Colonic mucosa (tissue), 4 donors: ENCODE data around the gene DAPP1. TPM values are rescaled to one million over a fixed set of nuclear protein-coding genes. Genes with fewer than 3 reads are reported as not detected.

Experiments used
- DNase-seq: peaks from one replicate; pipeline ENCODE4 v3.0.0-alpha.2; 2020
- H3K27ac ChIP-seq: fragments of 200-600 bp; one replicate; pipeline ENCODE4 v1.8.0; 2021
- H3K27me3 ChIP-seq: fragments of 200-600 bp; one replicate; pipeline ENCODE4 v1.8.0; 2021
- H3K36me3 ChIP-seq: fragments of 200-600 bp; one replicate; pipeline ENCODE4 v1.8.0; 2021
- H3K4me1 ChIP-seq: fragments of 200-600 bp; one replicate; pipeline ENCODE4 v1.8.0; 2021; ENCODE audit warnings: mild to moderate bottlenecking
- H3K4me3 ChIP-seq: fragments of 200-600 bp; one replicate; pipeline ENCODE4 v1.8.0; 2021
- H3K9ac ChIP-seq, 2 donors: one replicate each; pipeline ENCODE4 v1.7.0; 2013; ENCODE audit warnings: control low read depth in 2 of 2, low read depth in 2 of 2, low read length in 2 of 2
- H3K9me3 ChIP-seq: fragments of 200-600 bp; one replicate; pipeline ENCODE4 v1.8.0; 2021
- intact Hi-C: fragments of 100-400 bp; cut with DNase I; formaldehyde crosslinking; loops from one replicate; pipeline ENCODE4 v1.14.1; 2022
- total RNA-seq, 2 donors: library from RNA; stranded (reverse); fragmentation: NEBNext Ultra II Directional in 1 of 2; extraction: Animal tissue kit (Norgen Biotek cat#: 25700) in 1 of 2; gene quantifications; one replicate each; pipeline ENCODE4 v1.2.1, GENCODE V29; 2021
- TF ChIP-seq, protein P1 (sequence below): fragments of 200-600 bp; IDR thresholded peaks from one replicate; pipeline ENCODE4 v1.8.0; 2022; ENCODE audit warnings: antibody characterized with exemption, mild to moderate bottlenecking
- donor health status: healthy.
- donor health status: DM: no; HTN: no; CAD: no.
- donor health status: DM: no; HTN: no; CAD: no.

DAPP1 gene
- total RNA-seq, 2 donors from 2014 or later: 3.6 to 5.0 TPM

DNA sequence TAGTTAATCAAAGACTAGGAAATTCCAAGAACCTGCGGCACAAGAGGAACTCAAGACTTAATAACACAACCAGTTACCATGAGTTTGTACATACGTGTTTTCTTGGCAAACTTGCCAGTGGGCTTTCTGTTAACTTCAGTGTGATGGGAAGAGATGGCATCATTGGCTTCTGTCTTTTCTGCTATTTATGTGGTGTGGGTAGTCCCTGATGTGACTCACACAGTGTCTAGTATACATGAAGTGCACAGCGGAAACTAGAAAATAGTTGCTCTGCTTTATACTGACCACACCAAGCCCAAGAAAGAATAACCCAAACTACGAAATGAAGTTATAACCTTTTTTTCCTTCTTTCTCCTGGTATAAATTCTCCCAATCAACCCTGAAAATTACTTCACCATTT, 24.5 kb downstream of the DAPP1 start:
- intact Hi-C loops: no loop called here
- H3K9me3 ChIP-seq: no peaks in the 10 kb centered on the region
- no peak overlapping the region for H3K27ac ChIP-seq
- H3K4me3 ChIP-seq: no peak overlapping the region
- H3K36me3 ChIP-seq: no peaks in the 10 kb centered on the region
- no peak for DNase-seq
- TF ChIP-seq, protein P1, sequence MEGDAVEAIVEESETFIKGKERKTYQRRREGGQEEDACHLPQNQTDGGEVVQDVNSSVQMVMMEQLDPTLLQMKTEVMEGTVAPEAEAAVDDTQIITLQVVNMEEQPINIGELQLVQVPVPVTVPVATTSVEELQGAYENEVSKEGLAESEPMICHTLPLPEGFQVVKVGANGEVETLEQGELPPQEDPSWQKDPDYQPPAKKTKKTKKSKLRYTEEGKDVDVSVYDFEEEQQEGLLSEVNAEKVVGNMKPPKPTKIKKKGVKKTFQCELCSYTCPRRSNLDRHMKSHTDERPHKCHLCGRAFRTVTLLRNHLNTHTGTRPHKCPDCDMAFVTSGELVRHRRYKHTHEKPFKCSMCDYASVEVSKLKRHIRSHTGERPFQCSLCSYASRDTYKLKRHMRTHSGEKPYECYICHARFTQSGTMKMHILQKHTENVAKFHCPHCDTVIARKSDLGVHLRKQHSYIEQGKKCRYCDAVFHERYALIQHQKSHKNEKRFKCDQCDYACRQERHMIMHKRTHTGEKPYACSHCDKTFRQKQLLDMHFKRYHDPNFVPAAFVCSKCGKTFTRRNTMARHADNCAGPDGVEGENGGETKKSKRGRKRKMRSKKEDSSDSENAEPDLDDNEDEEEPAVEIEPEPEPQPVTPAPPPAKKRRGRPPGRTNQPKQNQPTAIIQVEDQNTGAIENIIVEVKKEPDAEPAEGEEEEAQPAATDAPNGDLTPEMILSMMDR: no peak
- no peak overlapping the region for H3K9ac ChIP-seq
- H3K27me3 ChIP-seq: no peaks in the 10 kb centered on the region
- no peaks in the 10 kb centered on the region for H3K4me1 ChIP-seq

DNA sequence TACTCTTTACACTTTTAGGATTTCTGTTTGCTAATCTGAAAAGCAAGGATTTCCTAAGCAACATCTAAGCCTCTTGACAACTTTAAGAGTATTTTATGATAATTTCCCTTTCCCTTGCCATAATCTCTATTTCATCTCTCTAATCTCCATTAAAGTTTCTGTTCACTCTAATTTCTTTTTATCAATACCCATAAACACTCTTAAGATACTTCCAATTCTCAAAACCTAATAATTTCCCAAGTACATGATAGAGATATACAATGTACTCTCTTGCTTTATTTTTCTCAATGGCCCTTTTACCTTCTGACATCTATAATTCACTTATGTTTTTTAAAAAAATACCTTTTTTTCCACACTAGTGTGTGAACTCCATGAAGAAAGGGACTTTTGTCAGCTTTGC, 26.8 kb downstream of the DAPP1 start:
- Histone ChIP-seq H3K9me3 (no peaks in the 10 kb centered on the region), H3K27ac (no peak overlapping the region), H3K27me3 (no peaks in the 10 kb centered on the region), H3K4me3 (no peak overlapping the region), H3K9ac (no peak overlapping the region), H3K4me1 (no peaks in the 10 kb centered on the region), H3K36me3 (no peaks in the 10 kb centered on the region)
- DNase-seq: no peak
- TF ChIP-seq, protein P1: no peak
- intact Hi-C loops: no loop called here

DNA sequence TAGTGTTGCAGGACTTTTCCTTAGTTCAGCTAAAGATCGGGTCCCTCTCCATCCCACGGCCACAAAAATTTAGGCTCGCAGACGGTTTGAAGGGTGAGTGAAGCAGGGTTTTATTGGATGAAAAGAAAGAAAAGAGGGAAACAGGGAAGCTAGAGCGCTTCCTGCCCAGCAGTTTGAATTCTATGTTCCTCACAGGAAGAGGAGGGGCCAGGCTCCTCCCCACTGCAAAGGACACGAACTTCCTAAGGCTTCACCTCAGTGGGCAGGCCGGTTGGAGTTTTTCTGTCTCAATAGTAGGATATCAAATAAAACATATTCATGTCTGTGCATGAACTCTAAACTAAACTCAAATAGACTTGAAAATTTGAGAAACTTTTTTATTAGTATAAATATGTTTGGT, 27.4 kb downstream of the DAPP1 start:
- Histone ChIP-seq H3K9ac (no peak overlapping the region), H3K27me3 (no peaks in the 10 kb centered on the region), H3K4me1 (no peaks in the 10 kb centered on the region), H3K4me3 (no peak overlapping the region), H3K9me3 (no peaks in the 10 kb centered on the region), H3K36me3 (no peaks in the 10 kb centered on the region), H3K27ac (no peak overlapping the region)
- intact Hi-C loops: no loop called here
- DNase-seq: no peak
- TF ChIP-seq, protein P1: no peak

DNA sequence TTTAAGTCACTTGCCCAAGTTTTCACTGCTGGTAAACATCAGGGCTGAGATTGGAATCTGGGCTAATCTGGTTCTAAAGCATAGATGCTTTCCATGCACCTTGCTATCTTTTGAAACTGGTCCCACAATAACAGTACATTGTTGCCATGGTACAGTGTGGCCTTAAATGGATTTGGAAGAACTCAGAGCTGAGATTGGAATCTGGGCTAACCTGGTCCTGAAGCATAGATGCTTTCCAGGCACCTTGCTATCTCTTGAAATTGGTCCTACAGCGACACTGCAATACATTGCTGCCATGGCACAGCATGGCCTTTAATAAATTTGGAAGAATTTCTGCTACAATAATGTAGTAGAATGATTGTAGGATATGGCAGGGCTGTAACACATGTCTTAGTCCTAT, 28.6 kb downstream of the DAPP1 start:
- no peak for DNase-seq
- no peak overlapping the region for H3K9ac ChIP-seq
- intact Hi-C loops: no loop called here
- no peaks in the 10 kb centered on the region for H3K9me3 ChIP-seq
- no peaks in the 10 kb centered on the region for H3K36me3 ChIP-seq
- H3K27ac ChIP-seq: no peak overlapping the region
- no peak overlapping the region for H3K4me3 ChIP-seq
- TF ChIP-seq, protein P1: no peak
- no peaks in the 10 kb centered on the region for H3K4me1 ChIP-seq
- no peaks in the 10 kb centered on the region for H3K27me3 ChIP-seq

DNA sequence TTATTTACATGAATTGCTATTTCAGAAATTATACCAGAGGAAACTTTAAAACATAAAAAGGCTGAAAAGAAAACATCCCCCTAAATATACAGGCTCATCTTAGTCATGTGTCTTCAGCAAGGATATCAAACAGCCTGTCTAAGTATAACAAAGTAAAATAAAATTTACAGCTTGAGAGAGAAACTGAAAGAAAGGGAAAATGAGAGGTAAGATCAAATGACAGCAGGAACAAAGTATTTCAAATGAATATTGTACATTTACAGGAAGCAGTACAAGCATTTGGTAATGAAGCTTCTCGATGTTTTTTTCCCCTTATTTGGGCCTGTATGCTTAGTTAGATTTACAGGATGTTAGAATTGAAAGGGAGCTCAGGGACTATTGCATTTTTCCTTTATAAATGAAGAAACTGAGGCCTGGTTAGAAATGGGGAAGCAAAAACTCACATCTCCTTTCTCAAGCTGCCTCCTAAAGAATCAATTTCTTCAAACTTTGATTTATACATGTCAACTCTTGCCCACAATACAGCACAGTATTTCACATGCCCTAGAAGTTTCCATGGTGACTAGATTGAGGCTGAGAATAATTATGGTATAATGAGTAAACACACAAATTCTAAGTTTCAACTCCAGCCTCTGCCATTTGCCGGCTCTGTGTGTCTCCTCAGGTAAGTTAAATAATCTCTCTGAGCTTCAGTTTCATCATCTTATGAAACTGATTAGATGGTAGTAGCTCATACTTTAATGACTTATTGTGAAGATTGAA, 29.3 kb downstream of the DAPP1 start:
- H3K27ac ChIP-seq: no peak overlapping the region
- no peak overlapping the region for H3K4me3 ChIP-seq
- TF ChIP-seq, protein P1: no peak
- H3K4me1 ChIP-seq: no peaks in the 10 kb centered on the region
- DNase-seq: no peak
- no peaks in the 10 kb centered on the region for H3K9me3 ChIP-seq
- no peaks in the 10 kb centered on the region for H3K36me3 ChIP-seq
- intact Hi-C loops: no loop called here
- H3K9ac ChIP-seq: no peak overlapping the region
- H3K27me3 ChIP-seq: no peaks in the 10 kb centered on the region
